GM23338 (cell line): ENCODE measurements around the gene PPP1CA.

Source experiments
- EZH2 ChIP-seq: fragments of 200-600 bp; sonication (generic); IDR thresholded peaks from one replicate; pipeline ENCODE4 v1.8.0; 2017; ENCODE audit warnings: antibody characterized with exemption, mild to moderate bottlenecking, low read depth; ENCODE audit not compliant: unreplicated experiment
- POLR2AphosphoS5 ChIP-seq: IDR thresholded peaks from 2 replicates; pipeline ENCODE4 v1.6.1; 2016; ENCODE audit warnings: antibody characterized with exemption, low read depth
- TF ChIP-seq, protein P1 (sequence below), 2 experiments: fragments of 200-600 bp in 1 of 2; sonication (generic) in 1 of 2; conservative IDR thresholded peaks; 2 replicates each; pipeline versions ENCODE4 v1.5.1 to v1.6.1; 2016 to 2017; ENCODE audit warnings: antibody characterized with exemption in 2 of 2, low read depth in 2 of 2, mild to moderate bottlenecking in 2 of 2, moderate library complexity in 1 of 2
- TF ChIP-seq, protein P2 (sequence below): IDR thresholded peaks from 2 replicates; pipeline ENCODE4 v1.6.1; 2016; ENCODE audit warnings: antibody characterized with exemption
- TF ChIP-seq, protein P3 (sequence below): IDR thresholded peaks from one replicate; pipeline ENCODE4 v1.6.1; 2018; ENCODE audit warnings: antibody characterized with exemption; ENCODE audit not compliant: unreplicated experiment

DNA sequence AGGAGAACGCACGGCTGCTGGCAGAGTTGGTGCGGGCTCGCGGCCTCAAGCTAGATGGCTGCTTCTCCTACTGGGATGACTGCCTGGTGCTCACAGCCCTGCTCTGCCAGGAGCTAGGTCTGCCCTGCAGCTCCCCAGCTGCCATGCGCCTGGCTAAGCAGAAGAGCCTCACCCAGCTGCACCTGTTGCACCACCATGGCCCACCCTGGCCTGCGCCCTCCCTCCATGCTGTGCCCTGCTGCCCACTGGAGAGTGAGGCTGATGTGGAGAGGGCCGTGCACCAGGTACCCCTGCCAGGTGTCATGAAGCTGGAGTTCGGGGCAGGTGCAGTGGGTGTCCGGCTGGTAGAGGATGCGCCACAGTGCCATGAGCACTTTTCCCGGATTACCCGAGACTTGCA is 21.8 kb upstream of the PPP1CA start:
- no peak for TF ChIP-seq EZH2
- TF ChIP-seq, protein P1, sequence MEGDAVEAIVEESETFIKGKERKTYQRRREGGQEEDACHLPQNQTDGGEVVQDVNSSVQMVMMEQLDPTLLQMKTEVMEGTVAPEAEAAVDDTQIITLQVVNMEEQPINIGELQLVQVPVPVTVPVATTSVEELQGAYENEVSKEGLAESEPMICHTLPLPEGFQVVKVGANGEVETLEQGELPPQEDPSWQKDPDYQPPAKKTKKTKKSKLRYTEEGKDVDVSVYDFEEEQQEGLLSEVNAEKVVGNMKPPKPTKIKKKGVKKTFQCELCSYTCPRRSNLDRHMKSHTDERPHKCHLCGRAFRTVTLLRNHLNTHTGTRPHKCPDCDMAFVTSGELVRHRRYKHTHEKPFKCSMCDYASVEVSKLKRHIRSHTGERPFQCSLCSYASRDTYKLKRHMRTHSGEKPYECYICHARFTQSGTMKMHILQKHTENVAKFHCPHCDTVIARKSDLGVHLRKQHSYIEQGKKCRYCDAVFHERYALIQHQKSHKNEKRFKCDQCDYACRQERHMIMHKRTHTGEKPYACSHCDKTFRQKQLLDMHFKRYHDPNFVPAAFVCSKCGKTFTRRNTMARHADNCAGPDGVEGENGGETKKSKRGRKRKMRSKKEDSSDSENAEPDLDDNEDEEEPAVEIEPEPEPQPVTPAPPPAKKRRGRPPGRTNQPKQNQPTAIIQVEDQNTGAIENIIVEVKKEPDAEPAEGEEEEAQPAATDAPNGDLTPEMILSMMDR (conservative IDR thresholded peaks at IDR 0.05; ENCODE audit: low read depth in 2 of 2): no peak
- TF ChIP-seq, protein P2, sequence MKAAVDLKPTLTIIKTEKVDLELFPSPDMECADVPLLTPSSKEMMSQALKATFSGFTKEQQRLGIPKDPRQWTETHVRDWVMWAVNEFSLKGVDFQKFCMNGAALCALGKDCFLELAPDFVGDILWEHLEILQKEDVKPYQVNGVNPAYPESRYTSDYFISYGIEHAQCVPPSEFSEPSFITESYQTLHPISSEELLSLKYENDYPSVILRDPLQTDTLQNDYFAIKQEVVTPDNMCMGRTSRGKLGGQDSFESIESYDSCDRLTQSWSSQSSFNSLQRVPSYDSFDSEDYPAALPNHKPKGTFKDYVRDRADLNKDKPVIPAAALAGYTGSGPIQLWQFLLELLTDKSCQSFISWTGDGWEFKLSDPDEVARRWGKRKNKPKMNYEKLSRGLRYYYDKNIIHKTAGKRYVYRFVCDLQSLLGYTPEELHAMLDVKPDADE: no peak
- TF ChIP-seq, protein P3, sequence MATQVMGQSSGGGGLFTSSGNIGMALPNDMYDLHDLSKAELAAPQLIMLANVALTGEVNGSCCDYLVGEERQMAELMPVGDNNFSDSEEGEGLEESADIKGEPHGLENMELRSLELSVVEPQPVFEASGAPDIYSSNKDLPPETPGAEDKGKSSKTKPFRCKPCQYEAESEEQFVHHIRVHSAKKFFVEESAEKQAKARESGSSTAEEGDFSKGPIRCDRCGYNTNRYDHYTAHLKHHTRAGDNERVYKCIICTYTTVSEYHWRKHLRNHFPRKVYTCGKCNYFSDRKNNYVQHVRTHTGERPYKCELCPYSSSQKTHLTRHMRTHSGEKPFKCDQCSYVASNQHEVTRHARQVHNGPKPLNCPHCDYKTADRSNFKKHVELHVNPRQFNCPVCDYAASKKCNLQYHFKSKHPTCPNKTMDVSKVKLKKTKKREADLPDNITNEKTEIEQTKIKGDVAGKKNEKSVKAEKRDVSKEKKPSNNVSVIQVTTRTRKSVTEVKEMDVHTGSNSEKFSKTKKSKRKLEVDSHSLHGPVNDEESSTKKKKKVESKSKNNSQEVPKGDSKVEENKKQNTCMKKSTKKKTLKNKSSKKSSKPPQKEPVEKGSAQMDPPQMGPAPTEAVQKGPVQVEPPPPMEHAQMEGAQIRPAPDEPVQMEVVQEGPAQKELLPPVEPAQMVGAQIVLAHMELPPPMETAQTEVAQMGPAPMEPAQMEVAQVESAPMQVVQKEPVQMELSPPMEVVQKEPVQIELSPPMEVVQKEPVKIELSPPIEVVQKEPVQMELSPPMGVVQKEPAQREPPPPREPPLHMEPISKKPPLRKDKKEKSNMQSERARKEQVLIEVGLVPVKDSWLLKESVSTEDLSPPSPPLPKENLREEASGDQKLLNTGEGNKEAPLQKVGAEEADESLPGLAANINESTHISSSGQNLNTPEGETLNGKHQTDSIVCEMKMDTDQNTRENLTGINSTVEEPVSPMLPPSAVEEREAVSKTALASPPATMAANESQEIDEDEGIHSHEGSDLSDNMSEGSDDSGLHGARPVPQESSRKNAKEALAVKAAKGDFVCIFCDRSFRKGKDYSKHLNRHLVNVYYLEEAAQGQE: no peak
- TF ChIP-seq POLR2AphosphoS5: no peak
